ENCODE results near the gene LRP6.

The LRP6 gene

DNA sequence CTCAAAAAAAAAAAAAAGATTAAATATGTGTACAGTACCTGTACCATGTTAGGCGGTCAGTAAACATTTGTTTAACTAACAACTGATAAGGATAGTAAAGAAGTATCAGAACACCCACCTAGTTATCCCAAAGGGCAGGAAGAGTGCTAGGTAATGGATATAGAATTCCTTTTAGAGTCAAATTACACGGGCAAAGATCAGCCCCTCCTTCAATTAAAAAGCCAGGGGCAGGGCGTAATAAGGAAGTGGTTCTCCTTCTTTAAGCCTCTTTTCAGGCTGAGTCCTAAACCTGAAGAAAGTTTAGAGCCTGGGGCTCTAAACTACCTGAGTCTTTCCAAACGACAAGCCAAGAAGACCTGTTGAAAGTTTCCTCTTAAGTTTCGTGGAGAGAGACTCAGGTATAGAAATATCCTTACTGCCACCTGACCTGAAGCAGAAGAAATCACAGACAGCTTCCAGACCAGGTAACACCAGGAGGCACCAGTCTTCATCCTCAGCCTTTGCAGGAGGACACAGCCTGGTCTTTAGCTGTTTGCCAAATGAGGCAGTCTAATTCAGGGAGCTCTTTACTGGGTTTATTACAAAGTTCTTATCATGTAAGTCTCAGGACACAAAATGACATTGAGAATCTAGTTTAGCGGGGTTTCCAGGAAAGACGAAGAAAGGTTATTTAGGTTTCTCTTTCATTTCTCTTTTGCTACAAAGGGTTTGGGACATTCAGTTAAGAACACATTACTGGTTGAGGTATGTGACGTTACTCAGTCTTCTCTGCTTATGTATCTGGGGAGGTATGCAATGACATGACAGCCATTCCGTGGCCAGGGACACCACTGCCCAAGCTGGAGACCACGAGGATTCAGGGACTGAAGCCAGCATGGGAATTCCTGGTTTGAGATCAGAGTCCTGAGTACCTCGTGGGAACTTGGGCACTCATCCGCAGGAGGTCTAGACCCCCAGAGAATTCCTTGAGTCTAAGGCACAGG is 195.9 kb downstream of the LRP6 start, which contains the start of gene BCL2L14:
BCL2L14 (plus strand) TSS at position 266 of the 983 bp plus-strand sequence. CDS start 8,367 bp downstream, outside the sequence.
- H3K4me3 ChIP-seq (replicated peaks; ENCODE audit: low read depth, low read length): no peak within 1 kb of the TSS
- TF ChIP-seq, protein P1, sequence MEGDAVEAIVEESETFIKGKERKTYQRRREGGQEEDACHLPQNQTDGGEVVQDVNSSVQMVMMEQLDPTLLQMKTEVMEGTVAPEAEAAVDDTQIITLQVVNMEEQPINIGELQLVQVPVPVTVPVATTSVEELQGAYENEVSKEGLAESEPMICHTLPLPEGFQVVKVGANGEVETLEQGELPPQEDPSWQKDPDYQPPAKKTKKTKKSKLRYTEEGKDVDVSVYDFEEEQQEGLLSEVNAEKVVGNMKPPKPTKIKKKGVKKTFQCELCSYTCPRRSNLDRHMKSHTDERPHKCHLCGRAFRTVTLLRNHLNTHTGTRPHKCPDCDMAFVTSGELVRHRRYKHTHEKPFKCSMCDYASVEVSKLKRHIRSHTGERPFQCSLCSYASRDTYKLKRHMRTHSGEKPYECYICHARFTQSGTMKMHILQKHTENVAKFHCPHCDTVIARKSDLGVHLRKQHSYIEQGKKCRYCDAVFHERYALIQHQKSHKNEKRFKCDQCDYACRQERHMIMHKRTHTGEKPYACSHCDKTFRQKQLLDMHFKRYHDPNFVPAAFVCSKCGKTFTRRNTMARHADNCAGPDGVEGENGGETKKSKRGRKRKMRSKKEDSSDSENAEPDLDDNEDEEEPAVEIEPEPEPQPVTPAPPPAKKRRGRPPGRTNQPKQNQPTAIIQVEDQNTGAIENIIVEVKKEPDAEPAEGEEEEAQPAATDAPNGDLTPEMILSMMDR (IDR thresholded peaks at IDR 0.05; ENCODE audit: low read depth, low read length, missing control alignments): no peak
- no peak for DNase-seq (ENCODE audit: extremely low read depth, low read depth)

DNA sequence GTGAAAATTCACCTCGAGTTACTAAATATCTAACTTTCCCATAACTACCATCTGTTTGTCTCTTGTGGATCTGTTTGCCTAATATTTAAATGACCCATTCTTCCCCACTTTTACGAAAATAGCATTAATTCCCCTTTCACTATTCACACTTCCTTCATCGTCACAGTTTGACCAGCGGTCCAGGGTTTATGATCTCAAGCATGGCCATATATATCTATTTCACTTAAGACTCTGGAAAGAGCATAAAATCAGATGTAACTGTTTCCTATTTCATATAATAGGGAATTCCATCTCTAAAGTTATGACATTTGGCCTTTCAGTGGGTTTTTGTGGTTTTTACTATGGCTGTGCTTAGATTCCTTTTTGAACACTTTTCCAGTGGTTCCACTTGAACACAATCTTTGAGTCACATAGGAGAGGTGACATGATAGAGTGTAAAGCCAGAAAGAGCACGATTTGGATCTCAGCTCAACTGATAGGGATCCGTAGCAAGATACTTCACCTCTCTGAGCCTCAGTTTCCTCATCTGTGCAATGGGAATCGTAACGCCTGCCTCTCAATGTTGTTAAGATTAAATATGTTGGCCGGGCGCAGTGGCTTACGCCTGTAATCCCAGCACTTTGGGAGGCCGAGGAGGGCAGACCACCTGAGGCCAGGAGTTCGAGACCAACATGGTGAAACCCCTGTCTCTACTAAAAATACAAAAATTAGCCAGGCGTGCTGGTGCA is 196.9 kb downstream of the LRP6 start:
- no peak overlapping the region for H3K4me3 ChIP-seq (replicated peaks; ENCODE audit: low read depth, low read length)
- no peak for DNase-seq (ENCODE audit: extremely low read depth, low read depth)
- TF ChIP-seq, protein P1 (IDR thresholded peaks at IDR 0.05; ENCODE audit: low read depth, low read length, missing control alignments): no peak

DNA sequence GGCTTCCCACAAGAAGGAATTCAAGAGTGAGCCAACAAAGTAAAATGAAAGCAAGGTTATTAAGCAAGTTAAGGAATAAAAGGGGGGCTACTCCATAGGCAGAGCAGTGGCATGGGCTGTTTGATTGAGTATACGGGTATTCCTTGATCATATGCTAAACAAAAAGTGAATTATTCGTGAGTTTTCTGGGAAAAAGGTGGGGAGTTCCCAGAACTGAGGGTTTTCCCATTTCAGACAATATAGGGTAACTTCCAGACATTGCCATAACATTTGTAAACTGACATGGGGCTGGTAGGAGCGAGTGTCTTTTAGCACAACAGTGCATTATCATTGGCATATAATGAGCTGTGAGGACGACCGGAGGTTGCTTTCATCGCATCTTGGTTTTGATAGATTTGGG is 198.1 kb downstream of the LRP6 start:
- no peak overlapping the region for H3K4me3 ChIP-seq (replicated peaks; ENCODE audit: low read depth, low read length)
- TF ChIP-seq, protein P1 (IDR thresholded peaks at IDR 0.05; ENCODE audit: low read depth, low read length, missing control alignments): no peak
- DNase-seq (ENCODE audit: extremely low read depth, low read depth): no peak
